Panc1 (cell line): Measurements from ENCODE around the gene BFSP1. TPM values are rescaled to one million over a fixed set of nuclear protein-coding genes. Genes with fewer than 3 reads are reported as not detected.

Experiments used
- ATAC-seq: fragments of 200-7000 bp; cut with Tn5 transposase; 2 replicates; pipeline ENCODE4 v1.9.1; 2020; ENCODE audit warnings: mild to moderate bottlenecking, moderate library complexity
- BruUV-seq: library from RNA; stranded (reverse); fragments of 400-500 nt; replicated peaks from 2 replicates; lab custom pipeline; 2021; lab: Mats Ljungman, UMichigan
- CTCF ChIA-PET: fragments of 300-600 bp; sonication (Branson Sonifier 250); formaldehyde crosslinking; loops from one replicate; lab custom pipeline; 2022; ENCODE audit warnings: antibody characterized with exemption; lab: Charles Lee
- POLR2A ChIA-PET: fragments of 300-600 bp; sonication (Branson Sonifier 250); formaldehyde crosslinking; loops from one replicate; lab custom pipeline; 2022; ENCODE audit warnings: antibody characterized with exemption; lab: Charles Lee
- DNase-seq: peaks from one replicate; pipeline ENCODE4 v3.0.0-alpha.2; 2010; ENCODE audit warnings: low read depth, low spot score
- H3K27ac ChIP-seq: 2 replicates; pipeline ENCODE4 v1.5.1; 2011; ENCODE audit warnings: mild to moderate bottlenecking, low read length, inconsistent platforms
- H3K27me3 ChIP-seq: fragments of 200-500 bp; sonication (Bioruptor generic); 2 replicates; pipeline ENCODE4 v1.6.0; 2014; ENCODE audit warnings: low read length, inconsistent platforms; ENCODE audit not compliant: control insufficient read depth, insufficient read depth
- H3K36me3 ChIP-seq: fragments of 200-500 bp; sonication (Bioruptor generic); 2 replicates; pipeline ENCODE4 v1.5.1; 2014; ENCODE audit warnings: inconsistent platforms, mild to moderate bottlenecking, low read length, moderate library complexity; ENCODE audit not compliant: control insufficient read depth, insufficient read depth
- H3K4me1 ChIP-seq: 2 replicates; pipeline ENCODE4 v1.5.1; 2011; ENCODE audit warnings: inconsistent platforms, mild to moderate bottlenecking, low read length, moderate library complexity; ENCODE audit not compliant: control insufficient read depth, insufficient read depth
- H3K4me3 ChIP-seq, 2 experiments: 2 replicates each; pipeline ENCODE4 v1.5.1; 2011 to 2012; ENCODE audit warnings: low read depth in 2 of 2, low read length in 2 of 2, mild to moderate bottlenecking in 2 of 2, inconsistent platforms in 1 of 2, moderate library complexity in 1 of 2
- H3K9me3 ChIP-seq: fragments of 200-500 bp; sonication (Bioruptor generic); 2 replicates; pipeline ENCODE4 v1.5.1; 2014; ENCODE audit warnings: low read depth, mild to moderate bottlenecking, inconsistent platforms, low read length, moderate library complexity; ENCODE audit not compliant: control insufficient read depth, insufficient read depth
- POLR2AphosphoS5 ChIP-seq: IDR thresholded peaks from 2 replicates; pipeline ENCODE4 v1.6.1; 2012; ENCODE audit warnings: mild to moderate bottlenecking, low read depth, low read length, moderate library complexity
- SIN3A ChIP-seq: IDR thresholded peaks from 2 replicates; pipeline ENCODE4 v1.6.1; 2012; ENCODE audit warnings: low read depth, mild to moderate bottlenecking, low read length, moderate library complexity, borderline replicate concordance; ENCODE audit not compliant: insufficient read depth
- TCF7L2 ChIP-seq: IDR thresholded peaks from 2 replicates; pipeline ENCODE4 v1.6.1; 2011; ENCODE audit warnings: mild to moderate bottlenecking, low read depth, low read length, inconsistent platforms
- in situ Hi-C: cut with HindIII; loops from 2 replicates; pipeline ENCODE4 v1.10.0; 2016; ENCODE audit warnings: low sequenced_read_pairs, low pct_unique_long_range_greater_than_20kb
- intact Hi-C: fragments of 100-400 bp; cut with micrococcal nuclease; formaldehyde crosslinking; loops from one replicate; pipeline ENCODE4 v1.10.0; 2022; ENCODE audit not compliant: unreplicated experiment
- total RNA-seq: library from RNA; stranded (reverse); gene quantifications from one replicate; pipeline ENCODE4 v1.2.1, GENCODE V29; 2021; ENCODE audit not compliant: unreplicated experiment
- TF ChIP-seq, protein P1 (sequence below), 2 experiments: IDR thresholded peaks; 2 replicates each; pipeline ENCODE4 v1.6.1; 2011 to 2012; ENCODE audit warnings: low read depth in 2 of 2, control low read depth in 1 of 2, low read length in 1 of 2, mild to moderate bottlenecking in 1 of 2, moderate library complexity in 1 of 2; ENCODE audit not compliant: insufficient read depth in 1 of 2
- TF ChIP-seq, protein P2 (sequence below): fragments of 450-650 bp; IDR thresholded peaks from 2 replicates; pipeline ENCODE4 v1.5.1; 2017; ENCODE audit warnings: mild to moderate bottlenecking

BFSP1 gene
- total RNA-seq, 1 experiment from 2014 or later = 6.9 TPM

DNA sequence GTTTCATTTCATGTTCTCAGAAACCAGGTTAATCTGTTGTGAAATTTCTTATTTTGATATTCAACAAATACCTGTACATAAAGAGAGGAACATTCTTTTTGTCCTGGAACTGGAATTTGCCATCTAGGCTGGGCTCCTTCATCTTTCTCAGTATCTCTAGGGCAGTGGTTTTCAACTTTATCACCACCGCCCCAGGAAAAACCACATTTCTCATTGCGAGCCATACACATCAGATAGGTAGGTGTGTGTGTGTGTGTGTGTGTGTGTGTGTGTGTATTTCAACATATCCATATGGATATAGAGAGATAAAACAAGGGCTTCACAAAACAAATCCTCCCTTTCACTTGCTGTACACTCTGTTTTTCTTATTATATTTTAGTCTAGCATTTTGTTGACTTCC is 24.1 kb downstream of the BFSP1 start:
- no TSS peak for BruUV-seq
- DNase-seq = no peak
- no peaks in the 10 kb centered on the region for H3K9me3 ChIP-seq
- H3K27me3 ChIP-seq = no peaks in the 10 kb centered on the region
- H3K4me1 ChIP-seq = peaks cover 13% of the 10 kb centered on the region; the same call in 1 of the 2 replicates
- no peak for ATAC-seq
- no peak overlapping the region for H3K27ac ChIP-seq
- ChIA-PET CTCF (no interaction called here), POLR2A (no interaction called here)
- H3K4me3 ChIP-seq = no peak overlapping the region
- in situ Hi-C loops = no loop called here
- TF ChIP-seq SIN3A = no peak
- TF ChIP-seq TCF7L2 = no peak
- TF ChIP-seq, protein P1, sequence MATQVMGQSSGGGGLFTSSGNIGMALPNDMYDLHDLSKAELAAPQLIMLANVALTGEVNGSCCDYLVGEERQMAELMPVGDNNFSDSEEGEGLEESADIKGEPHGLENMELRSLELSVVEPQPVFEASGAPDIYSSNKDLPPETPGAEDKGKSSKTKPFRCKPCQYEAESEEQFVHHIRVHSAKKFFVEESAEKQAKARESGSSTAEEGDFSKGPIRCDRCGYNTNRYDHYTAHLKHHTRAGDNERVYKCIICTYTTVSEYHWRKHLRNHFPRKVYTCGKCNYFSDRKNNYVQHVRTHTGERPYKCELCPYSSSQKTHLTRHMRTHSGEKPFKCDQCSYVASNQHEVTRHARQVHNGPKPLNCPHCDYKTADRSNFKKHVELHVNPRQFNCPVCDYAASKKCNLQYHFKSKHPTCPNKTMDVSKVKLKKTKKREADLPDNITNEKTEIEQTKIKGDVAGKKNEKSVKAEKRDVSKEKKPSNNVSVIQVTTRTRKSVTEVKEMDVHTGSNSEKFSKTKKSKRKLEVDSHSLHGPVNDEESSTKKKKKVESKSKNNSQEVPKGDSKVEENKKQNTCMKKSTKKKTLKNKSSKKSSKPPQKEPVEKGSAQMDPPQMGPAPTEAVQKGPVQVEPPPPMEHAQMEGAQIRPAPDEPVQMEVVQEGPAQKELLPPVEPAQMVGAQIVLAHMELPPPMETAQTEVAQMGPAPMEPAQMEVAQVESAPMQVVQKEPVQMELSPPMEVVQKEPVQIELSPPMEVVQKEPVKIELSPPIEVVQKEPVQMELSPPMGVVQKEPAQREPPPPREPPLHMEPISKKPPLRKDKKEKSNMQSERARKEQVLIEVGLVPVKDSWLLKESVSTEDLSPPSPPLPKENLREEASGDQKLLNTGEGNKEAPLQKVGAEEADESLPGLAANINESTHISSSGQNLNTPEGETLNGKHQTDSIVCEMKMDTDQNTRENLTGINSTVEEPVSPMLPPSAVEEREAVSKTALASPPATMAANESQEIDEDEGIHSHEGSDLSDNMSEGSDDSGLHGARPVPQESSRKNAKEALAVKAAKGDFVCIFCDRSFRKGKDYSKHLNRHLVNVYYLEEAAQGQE (IDR thresholded peaks at IDR 0.05; ENCODE audit: insufficient read depth in 1 of 2, low read depth in 2 of 2, low read length in 1 of 2) = no peak
- TF ChIP-seq POLR2AphosphoS5 = no peak
- TF ChIP-seq, protein P2, sequence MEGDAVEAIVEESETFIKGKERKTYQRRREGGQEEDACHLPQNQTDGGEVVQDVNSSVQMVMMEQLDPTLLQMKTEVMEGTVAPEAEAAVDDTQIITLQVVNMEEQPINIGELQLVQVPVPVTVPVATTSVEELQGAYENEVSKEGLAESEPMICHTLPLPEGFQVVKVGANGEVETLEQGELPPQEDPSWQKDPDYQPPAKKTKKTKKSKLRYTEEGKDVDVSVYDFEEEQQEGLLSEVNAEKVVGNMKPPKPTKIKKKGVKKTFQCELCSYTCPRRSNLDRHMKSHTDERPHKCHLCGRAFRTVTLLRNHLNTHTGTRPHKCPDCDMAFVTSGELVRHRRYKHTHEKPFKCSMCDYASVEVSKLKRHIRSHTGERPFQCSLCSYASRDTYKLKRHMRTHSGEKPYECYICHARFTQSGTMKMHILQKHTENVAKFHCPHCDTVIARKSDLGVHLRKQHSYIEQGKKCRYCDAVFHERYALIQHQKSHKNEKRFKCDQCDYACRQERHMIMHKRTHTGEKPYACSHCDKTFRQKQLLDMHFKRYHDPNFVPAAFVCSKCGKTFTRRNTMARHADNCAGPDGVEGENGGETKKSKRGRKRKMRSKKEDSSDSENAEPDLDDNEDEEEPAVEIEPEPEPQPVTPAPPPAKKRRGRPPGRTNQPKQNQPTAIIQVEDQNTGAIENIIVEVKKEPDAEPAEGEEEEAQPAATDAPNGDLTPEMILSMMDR = no peak
- intact Hi-C loops = loop anchor here (5.0 to 10.0 kb wide), 2 partner anchors 390 to 488 kb away; no protein-coding TSS in a partner anchor
- H3K36me3 ChIP-seq = no peaks in the 10 kb centered on the region

DNA sequence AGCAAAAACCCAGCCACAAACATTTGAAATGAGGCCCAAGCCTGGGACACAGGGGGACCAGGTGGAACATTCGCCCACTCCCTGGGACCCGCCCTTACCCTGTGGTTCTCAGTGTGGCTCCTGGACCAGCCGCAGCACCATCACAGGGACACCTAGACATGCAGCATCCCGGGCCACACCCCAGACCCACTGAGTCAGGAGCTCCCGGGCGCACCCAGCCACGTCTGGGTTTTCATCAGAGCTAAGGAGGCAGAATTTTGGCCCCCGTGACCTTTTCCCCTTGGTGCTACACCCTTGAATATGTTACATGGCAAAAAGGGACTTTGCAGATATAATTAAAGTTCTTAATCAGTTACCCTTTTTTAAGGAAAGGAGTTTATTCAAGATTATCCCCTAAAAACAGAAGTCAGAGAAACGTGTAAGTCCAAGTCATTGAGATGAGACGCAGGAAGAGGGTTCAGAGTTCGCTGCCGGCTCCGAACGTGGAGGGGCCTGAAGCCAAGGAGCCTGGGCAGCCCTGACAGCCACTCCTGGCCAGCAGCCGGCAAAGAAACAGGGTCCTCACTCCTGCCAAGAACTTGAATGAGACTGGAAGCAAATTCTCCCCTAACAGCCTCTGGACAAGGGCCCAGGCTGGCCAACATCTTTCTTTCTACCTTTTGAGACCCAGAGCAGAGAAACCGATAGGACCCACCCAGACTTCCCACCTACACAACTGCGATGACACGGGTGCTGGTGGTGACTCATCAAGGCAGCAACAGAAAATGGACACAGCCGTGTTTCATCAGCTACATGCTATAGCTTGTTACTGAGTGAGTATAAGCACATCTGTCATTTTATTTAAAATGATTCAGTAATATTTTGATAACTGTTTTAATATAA is 25.3 kb downstream of the BFSP1 start:
- H3K4me1 ChIP-seq = peaks cover 13% of the 10 kb centered on the region; the same call in 1 of the 2 replicates
- intact Hi-C loops (loop anchor here (1.0 to 10.0 kb wide), 4 partner anchors 111 to 489 kb away; no protein-coding TSS in a partner anchor), in situ Hi-C loops (no loop called here)
- H3K27me3 ChIP-seq = no peaks in the 10 kb centered on the region
- ChIA-PET CTCF (interaction anchor here (0.6 to 1.8 kb wide), 4 partner anchors 105 to 492 kb away, joined by 3 to 6 read pairs (median 5); no protein-coding TSS in a partner anchor), POLR2A (interaction anchor here (0.7 kb wide), 1 partner anchor 59 kb away, joined by 4 read pairs; no protein-coding TSS in a partner anchor)
- peak overlapping the region; percentile 79 for H3K27ac ChIP-seq
- ATAC-seq = peak; percentile 40
- no peaks in the 10 kb centered on the region for H3K9me3 ChIP-seq
- DNase-seq = no peak
- H3K4me3 ChIP-seq = no peak overlapping the region; a peak in 1 of 4 replicates
- no peaks in the 10 kb centered on the region for H3K36me3 ChIP-seq
- BruUV-seq = no TSS peak
- TF ChIP-seq POLR2AphosphoS5 = no peak
- TF ChIP-seq TCF7L2 = no peak
- TF ChIP-seq, protein P2 = no peak
- TF ChIP-seq SIN3A = no peak
- TF ChIP-seq, protein P1 (IDR thresholded peaks at IDR 0.05; ENCODE audit: insufficient read depth in 1 of 2, low read depth in 2 of 2, low read length in 1 of 2) = no peak
